ENCODE results near the gene GLIPR1. TPM values are rescaled to one million over a fixed set of nuclear protein-coding genes. Genes with fewer than 3 reads are reported as not detected.
A peak's percentile ranks its signal among the peaks of the same experiment; 100 is the strongest.

The GLIPR1 gene
- total RNA-seq, 1 donor from 2014 or later, result 0.22 TPM

DNA sequence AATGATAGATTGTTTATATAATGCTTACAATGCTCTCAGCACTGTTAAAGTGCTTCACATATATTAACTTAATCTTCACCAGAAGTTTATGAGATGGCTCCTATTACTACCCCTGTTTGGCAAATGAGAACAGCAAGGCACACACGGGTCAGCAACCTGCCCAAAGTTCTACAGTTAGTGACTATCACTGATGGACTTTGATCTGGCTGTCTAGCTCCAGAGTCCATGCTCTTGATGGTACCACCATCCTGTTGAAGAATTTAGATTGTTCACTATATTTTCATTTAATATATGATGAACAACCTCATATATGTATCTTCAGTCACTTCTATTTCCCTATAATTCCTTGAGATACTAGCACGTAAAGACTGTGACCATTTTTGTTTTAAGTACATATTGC, 10.6 kb downstream of the GLIPR1 start:
- Mint-ChIP-seq H3K27ac (no peak overlapping the region), H3K4me1 (ENCODE audit: low read depth) (no peaks in the 10 kb centered on the region), H3K4me3 (ENCODE audit: low read depth) (no peak overlapping the region), H3K27me3 (no peaks in the 10 kb centered on the region), H3K9me3 (ENCODE audit: low read depth) (no peaks in the 10 kb centered on the region), H3K36me3 (ENCODE audit: insufficient read depth) (peaks cover 2% of the 10 kb centered on the region)
- no peak for DNase-seq (ENCODE audit: low spot score, unreplicated experiment)
- TF ChIP-seq, protein P1, sequence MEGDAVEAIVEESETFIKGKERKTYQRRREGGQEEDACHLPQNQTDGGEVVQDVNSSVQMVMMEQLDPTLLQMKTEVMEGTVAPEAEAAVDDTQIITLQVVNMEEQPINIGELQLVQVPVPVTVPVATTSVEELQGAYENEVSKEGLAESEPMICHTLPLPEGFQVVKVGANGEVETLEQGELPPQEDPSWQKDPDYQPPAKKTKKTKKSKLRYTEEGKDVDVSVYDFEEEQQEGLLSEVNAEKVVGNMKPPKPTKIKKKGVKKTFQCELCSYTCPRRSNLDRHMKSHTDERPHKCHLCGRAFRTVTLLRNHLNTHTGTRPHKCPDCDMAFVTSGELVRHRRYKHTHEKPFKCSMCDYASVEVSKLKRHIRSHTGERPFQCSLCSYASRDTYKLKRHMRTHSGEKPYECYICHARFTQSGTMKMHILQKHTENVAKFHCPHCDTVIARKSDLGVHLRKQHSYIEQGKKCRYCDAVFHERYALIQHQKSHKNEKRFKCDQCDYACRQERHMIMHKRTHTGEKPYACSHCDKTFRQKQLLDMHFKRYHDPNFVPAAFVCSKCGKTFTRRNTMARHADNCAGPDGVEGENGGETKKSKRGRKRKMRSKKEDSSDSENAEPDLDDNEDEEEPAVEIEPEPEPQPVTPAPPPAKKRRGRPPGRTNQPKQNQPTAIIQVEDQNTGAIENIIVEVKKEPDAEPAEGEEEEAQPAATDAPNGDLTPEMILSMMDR (IDR thresholded peaks at IDR 0.05; ENCODE audit: unreplicated experiment), result no peak

DNA sequence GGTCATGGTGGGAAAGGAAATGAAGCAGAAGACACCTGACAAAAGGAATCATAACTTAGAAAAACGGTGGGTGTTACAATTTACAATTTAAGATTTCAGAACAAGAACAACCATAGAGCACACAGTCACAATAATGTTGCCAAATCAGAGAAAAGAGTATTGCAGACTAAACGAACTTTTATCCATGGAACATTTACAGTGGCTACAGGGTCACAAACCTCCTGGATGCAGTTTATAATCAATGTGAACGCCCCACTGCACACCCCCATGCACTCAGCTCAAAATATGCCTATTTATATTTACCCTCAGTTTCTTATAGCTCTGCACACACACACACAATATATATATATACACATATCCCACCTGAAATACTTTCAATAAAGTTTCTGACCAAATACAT, 22.9 kb downstream of the GLIPR1 start:
- Mint-ChIP-seq H3K4me3 (ENCODE audit: low read depth) (no peak overlapping the region), H3K36me3 (ENCODE audit: insufficient read depth) (peaks cover 9% of the 10 kb centered on the region), H3K27me3 (no peaks in the 10 kb centered on the region), H3K4me1 (ENCODE audit: low read depth) (peaks cover 14% of the 10 kb centered on the region), H3K27ac (no peak overlapping the region), H3K9me3 (ENCODE audit: low read depth) (no peaks in the 10 kb centered on the region)
- TF ChIP-seq, protein P1 (IDR thresholded peaks at IDR 0.05; ENCODE audit: unreplicated experiment), result no peak
- DNase-seq (ENCODE audit: low spot score, unreplicated experiment), result no peak

DNA sequence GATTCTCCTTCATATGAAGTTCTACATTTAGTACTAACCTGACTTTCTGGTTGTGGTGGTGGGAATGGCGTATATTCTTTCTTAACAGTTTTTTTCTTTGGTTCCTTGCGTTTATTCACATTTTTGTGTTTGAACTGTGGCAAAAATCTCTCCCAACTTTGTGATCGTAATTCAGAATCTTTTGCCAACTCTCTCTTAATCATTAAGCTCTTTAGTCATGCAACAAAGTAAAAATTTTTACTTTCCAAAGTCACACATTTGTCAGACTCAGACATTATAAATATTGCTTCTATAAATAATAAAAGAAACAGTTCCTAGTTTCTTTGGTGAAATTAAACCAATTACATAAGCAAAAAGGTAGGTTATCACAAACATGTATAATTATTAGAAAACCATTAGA, 23.3 kb downstream of the GLIPR1 start:
- Mint-ChIP-seq H3K4me3 (ENCODE audit: low read depth) (no peak overlapping the region), H3K4me1 (ENCODE audit: low read depth) (peaks cover 14% of the 10 kb centered on the region), H3K36me3 (ENCODE audit: insufficient read depth) (peaks cover 7% of the 10 kb centered on the region), H3K27me3 (no peaks in the 10 kb centered on the region), H3K27ac (no peak overlapping the region), H3K9me3 (ENCODE audit: low read depth) (no peaks in the 10 kb centered on the region)
- TF ChIP-seq, protein P1 (IDR thresholded peaks at IDR 0.05; ENCODE audit: unreplicated experiment), result no peak
- no peak for DNase-seq (ENCODE audit: low spot score, unreplicated experiment)

DNA sequence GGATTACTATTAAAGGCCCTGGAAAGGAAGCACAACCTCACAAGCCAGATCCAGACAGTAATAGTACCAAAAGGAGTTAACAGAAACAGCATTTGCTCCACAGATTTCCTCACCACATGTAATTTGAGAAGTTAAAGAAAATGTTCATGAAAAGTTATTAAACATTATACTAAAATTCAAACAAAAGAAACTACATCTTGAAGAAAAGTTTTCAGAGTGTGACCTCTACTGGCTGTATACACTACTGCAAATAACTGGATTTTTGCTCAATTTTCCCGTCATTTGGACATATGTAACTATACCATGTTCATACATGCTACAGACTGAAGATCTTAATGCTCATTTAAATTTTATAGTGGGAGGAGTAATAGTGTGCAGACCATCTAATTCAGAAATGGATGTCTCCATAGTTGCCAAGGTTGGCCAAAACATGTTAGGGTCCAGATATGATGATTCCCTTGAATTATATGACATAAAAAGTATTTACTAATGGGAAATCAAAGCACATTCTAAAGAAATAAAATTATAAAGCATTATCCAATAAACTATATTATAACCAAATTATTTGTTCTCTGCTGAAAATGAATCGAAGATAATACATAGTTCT, 25.3 kb downstream of the GLIPR1 start:
- DNase-seq (ENCODE audit: low spot score, unreplicated experiment), result no peak
- Mint-ChIP-seq H3K27me3 (no peaks in the 10 kb centered on the region), H3K36me3 (ENCODE audit: insufficient read depth) (peaks cover 7% of the 10 kb centered on the region), H3K9me3 (ENCODE audit: low read depth) (no peaks in the 10 kb centered on the region), H3K4me3 (ENCODE audit: low read depth) (no peak overlapping the region), H3K27ac (no peak overlapping the region), H3K4me1 (ENCODE audit: low read depth) (peaks cover 25% of the 10 kb centered on the region)
- TF ChIP-seq, protein P1 (IDR thresholded peaks at IDR 0.05; ENCODE audit: unreplicated experiment), result peak; percentile 69

DNA sequence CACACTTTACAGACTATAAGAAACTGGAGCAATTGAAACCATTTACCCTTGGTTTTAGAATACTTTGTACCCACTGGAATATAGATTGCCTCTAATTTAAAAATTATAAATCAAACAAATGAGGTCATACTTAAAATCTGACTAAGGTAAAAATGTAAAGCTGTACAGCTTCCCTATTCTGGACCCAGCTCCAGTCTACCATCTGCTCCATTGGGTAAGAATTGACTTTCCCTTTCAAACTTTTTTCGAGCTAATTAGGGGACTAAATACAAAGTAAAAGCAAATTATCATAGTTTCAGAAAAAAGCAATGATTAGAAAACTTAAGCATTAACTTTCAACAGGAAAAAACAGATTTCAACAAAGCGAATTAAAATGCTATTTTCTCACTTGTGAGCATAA, 26.5 kb downstream of the GLIPR1 start:
- Mint-ChIP-seq H3K4me3 (ENCODE audit: low read depth) (no peak overlapping the region), H3K4me1 (ENCODE audit: low read depth) (peaks cover 29% of the 10 kb centered on the region), H3K27ac (no peak overlapping the region), H3K36me3 (ENCODE audit: insufficient read depth) (peaks cover 4% of the 10 kb centered on the region), H3K27me3 (no peaks in the 10 kb centered on the region), H3K9me3 (ENCODE audit: low read depth) (no peaks in the 10 kb centered on the region)
- no peak for DNase-seq (ENCODE audit: low spot score, unreplicated experiment)
- TF ChIP-seq, protein P1 (IDR thresholded peaks at IDR 0.05; ENCODE audit: unreplicated experiment), result no peak

Data from progenitor cell of endocrine pancreas (in vitro differentiated cells).